GM18519 (cell line): ENCODE data around the gene SLIRP.
"Not testable (repeated sequence)": the region's sequence is repeated elsewhere in the genome, so short reads cannot be mapped to it uniquely, and the experiment has no call there.

Experiments
- ATAC-seq: cut with Tn5 transposase; IDR thresholded peaks from one replicate; pipeline ENCODE4 v1.9.1; 2021; ENCODE audit warnings: mild to moderate bottlenecking, moderate library complexity; ENCODE audit not compliant: unreplicated experiment, low FRiP score

The SLIRP gene

GRCh38 chr14:77738559-77739250 lies 30.8 kb downstream of the SLIRP start:
- no peak for ATAC-seq

DNA sequence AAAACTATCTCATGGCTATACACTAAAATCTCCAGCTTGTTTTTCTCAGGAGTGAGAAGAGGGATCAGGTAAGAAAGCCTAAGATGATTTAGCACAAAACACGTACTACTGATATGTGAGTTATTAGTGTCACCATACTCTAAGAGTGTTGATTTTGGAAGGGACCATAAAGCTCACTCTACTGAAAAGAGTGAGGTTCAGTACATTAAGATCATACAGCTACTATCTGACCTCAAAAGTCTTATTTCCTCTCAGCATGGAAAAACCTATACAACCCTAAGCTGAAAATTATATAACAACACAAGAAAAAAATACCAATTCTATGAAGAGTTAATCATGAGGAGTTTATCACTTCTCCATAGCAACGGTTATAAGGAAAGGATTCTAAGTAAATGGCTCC lies 33.5 kb downstream of the SLIRP start:
- ATAC-seq: no peak

DNA sequence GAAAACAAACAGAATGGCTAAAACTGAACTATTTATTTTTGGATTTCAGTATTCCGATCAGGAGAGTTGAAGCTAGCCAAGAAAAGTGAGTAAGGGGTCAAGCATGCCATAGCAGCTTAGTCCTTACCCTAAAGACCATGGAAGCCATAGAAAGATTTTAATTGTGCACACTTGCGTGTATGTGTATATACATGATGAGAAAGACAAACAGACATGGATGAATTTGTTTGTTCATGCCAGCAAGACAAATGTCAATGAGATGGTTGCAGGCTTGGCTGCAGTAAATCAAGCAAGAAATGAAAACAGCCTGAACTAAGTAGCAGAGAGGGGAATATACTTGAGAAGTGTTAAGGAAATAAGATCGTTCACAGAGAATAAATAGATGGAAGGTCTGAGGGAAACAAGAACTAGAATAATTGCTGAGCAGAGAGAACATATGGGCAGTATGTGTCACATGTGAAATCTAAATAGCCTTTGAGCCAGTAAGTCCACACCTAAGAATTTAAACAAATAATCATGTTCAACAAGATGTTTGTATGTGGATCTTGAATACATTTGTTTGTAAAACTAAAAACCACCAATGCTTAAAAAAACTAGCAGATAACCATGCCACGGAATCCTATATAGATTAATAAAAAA lies 38.3 kb downstream of the SLIRP start:
- ATAC-seq: no peak

DNA sequence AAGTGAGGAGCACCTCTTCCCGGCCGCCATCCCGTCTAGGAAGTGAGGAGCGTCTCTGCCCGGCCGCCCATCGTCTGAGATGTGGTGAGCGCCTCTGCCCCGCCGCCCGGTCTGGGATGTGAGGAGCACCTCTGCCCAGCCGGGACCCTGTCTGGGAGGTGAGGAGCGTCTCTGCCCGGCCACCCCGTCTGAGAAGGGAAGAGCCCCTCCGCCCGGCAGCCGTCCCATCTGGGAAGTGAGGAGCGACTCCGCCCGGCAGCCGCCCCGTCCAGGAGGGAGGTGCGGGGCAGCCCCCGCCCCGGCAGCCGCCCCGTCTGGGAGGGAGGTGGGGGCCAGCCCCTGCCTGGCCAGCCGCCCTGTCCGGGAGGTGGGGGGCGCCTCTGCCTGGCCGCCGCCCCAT lies 39.5 kb downstream of the SLIRP start:
- not testable (repeated sequence) for ATAC-seq

DNA sequence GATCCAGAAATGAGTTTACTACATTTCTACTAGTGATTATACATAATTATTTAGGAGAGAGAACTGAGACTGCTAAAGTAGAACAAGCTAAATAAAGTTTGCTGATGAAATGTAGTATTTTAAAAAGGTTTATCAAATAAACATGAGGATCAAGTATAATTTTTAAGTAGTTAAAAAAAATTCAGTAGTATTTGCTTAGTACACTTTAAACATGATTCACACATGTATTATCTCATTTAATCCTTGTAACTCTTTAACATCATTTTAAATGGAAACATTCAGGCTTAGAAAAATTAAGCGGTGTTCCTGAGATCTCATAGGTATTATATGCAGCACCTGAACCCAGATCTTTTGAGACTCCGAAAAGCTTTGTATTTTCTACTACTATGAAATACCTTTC lies 44.4 kb downstream of the SLIRP start:
- no peak for ATAC-seq

DNA sequence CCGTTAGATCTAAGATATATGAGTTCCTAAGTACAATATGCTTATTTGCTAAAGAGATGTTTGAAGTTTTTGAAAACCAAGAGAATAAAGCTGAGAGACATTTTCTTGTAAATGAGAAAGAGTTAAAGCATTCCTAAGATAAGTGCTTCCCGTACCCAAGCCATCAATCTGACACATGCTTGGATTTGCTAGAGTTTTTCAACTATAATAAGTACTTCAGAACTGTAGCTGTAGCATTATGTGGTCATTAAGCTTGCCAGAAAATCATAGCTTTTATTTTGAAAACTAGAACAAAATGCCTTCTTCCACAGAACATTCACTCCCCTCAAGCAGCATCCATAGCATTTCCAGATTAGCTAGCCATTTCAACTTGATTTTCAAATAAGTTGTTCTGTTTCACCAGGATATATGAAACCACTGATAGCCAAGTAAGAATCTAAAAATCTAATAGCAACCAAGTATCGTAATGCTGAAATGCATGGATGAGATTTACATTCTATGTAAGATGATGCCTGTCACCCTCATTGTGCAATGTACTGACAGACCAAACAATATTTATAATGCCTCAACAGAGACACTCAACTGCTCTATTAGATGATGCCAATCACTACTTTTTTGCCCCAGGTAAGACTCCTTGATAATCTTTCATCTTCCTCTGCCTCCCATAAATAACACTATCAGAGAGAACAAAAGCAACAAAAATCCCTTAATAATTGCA lies 45.1 kb downstream of the SLIRP start:
- ATAC-seq: no peak

DNA sequence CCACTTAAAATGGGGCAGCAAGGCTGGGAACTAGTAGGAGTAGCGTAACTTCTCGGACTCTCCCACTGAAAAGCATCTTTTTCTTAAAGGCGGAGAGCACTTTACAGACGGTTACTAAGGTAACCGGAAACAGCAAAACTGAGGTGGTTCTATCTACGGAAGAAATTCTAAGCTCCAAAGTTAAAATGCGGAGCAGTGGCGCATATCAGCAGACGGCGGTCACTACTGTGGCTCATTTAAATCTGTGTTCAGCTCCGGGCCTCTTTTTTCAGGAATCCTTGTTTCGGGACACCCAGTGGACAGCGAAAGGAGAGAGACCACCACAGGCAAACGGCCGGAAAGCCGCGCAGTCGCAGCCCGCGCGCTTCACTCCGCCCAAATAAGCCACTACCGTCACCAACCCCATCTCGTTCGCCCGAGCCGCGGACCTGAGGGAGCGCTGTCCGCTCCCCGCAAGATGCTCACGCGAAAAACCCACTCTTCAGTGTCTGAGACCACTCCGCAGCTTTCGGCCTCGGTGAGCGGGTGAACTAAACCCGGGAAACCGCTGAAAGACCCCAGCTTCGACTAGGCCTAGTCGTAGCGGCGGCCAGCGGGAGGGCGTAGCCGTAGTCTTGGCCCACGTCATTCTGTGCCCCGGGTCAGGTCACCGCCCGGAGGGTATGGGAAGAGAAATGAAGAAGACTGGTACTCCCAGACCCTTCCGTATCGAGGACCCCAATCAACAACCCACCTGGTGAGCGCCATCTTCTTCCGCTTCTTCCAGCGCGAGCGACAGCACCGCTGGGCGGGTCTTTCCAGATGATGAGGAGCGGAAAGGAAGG lies 52.7 kb downstream of the SLIRP start, which contains the start of gene SNW1:
Gene SNW1 (minus strand): TSS at position 776 of the 824 bp plus-strand sequence. CDS start 29 bp downstream, at position 747.
- ATAC-seq: peak; percentile 29

DNA sequence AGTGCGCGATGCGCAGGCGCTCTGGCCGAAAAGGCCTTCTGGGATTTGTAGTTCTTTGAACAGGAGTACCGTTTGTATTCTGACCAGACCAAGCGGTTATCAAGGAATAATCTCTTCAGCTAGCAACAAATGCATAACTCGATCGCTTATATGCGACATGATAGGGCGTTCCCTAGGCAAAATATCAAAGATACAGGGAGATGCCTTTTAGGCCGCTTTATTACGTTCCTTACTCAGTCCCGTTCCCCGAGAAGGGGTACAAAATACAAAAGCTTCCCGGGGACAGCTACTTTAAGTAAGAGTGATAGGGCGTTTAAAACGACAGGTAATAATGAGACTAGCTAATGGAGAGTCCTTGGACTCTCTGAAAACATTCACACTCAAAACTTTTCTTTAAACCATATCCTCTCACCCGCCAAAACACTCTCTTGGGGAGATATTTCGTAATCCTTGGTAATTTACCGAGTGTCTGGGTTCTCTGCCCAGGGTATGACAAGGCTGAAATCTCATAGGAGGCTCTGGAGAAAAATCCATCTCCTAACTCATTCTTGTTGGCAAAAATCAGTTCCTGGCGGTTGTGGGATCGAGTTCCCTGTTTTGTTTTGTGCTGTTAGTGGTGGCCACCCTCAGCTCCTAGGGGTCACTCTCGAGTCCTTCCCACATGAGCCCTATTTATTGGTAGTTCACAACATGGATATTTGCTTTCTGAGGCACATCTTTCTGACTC lies 53.5 kb downstream of the SLIRP start:
- peak; percentile 98 for ATAC-seq

GRCh38 chr14:77763316-77763715 lies 55.4 kb downstream of the SLIRP start:
- no peak for ATAC-seq

DNA sequence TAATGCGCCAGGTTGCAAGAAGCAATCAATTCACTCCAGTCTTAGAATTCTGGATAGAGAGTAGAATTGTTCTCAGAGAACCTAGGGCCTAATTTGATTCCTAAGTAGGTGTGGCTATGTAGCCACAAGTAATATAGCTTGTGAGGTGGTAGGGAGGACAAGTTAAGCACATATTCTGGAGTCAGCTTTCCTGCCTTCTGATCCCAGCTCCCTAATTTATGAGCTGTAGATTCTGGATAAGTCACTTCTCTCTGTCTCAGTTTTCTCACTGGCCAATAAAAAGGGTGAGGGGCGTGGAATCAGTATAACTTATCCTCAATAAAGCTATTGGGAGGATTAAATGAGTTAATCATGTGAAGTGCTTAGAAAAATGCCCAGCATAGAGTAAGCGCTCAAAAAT lies 56.1 kb downstream of the SLIRP start:
- no peak for ATAC-seq
